ENCODE measurements around the gene FHIT. TPM values are rescaled to one million over a fixed set of nuclear protein-coding genes. Genes with fewer than 3 reads are reported as not detected.

FHIT gene
- total RNA-seq, 4 donors from 2014 or later: 8.8 to 35.6 (median 12.6) TPM

DNA sequence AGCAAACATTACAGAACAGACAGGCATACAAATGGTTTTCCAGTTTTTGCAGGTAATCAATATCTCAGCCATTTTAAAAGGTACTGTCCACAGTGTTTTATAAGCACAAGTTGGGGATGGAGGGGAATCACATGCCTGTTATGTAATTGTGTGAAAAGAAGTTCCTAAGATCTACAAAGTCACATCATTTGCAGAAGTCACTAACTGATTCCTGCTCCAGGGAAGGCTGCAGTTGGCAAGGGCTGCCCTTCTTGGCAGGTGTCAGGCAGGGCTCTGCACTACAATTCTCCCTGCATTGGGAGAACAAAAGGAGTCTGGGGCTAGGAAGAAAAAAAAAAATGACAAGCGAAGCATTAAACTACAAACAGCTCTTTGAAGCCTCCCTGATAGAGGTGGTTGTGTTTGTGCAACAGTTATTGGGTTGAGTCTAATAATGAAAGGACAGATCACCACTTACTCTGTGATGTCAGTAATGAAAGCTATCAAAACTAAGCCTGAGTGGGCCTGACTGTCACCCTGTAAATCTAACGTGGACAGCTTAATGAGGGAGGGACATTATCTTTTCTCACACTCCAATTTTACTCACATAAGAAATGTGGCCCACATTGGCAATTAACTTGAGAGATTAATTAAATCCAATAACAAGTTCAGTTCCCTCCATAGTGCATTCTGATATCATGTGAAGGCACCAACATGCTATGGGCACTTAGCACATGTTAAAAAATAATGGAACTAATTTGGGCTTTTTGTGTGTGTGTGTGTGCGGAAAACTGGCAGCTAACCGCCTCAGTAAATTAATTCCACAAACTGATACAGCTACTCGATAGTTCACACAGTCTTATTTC, 242.9 kb downstream of the FHIT start:
- no peaks in the 10 kb centered on the region for H3K27me3 ChIP-seq
- no peak for TF ChIP-seq POLR2A (IDR thresholded peaks at IDR 0.05)
- TF ChIP-seq, protein P1, sequence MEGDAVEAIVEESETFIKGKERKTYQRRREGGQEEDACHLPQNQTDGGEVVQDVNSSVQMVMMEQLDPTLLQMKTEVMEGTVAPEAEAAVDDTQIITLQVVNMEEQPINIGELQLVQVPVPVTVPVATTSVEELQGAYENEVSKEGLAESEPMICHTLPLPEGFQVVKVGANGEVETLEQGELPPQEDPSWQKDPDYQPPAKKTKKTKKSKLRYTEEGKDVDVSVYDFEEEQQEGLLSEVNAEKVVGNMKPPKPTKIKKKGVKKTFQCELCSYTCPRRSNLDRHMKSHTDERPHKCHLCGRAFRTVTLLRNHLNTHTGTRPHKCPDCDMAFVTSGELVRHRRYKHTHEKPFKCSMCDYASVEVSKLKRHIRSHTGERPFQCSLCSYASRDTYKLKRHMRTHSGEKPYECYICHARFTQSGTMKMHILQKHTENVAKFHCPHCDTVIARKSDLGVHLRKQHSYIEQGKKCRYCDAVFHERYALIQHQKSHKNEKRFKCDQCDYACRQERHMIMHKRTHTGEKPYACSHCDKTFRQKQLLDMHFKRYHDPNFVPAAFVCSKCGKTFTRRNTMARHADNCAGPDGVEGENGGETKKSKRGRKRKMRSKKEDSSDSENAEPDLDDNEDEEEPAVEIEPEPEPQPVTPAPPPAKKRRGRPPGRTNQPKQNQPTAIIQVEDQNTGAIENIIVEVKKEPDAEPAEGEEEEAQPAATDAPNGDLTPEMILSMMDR (IDR thresholded peaks at IDR 0.05): no peak
- TF ChIP-seq POLR2AphosphoS5 (IDR thresholded peaks at IDR 0.05): no peak
- no peak for TF ChIP-seq EP300 (IDR thresholded peaks at IDR 0.05)
- no peaks in the 10 kb centered on the region for H3K9me3 ChIP-seq
- 81% methylated on average over 5 of the region's 5 CpGs for WGBS
- no peaks in the 10 kb centered on the region for H3K36me3 ChIP-seq
- no peaks in the 10 kb centered on the region for H3K4me1 ChIP-seq
- H3K27ac ChIP-seq: no peak overlapping the region
- no peak for DNase-seq (ENCODE audit: low spot score in 2 of 2)
- no peak overlapping the region for H3K4me3 ChIP-seq

DNA sequence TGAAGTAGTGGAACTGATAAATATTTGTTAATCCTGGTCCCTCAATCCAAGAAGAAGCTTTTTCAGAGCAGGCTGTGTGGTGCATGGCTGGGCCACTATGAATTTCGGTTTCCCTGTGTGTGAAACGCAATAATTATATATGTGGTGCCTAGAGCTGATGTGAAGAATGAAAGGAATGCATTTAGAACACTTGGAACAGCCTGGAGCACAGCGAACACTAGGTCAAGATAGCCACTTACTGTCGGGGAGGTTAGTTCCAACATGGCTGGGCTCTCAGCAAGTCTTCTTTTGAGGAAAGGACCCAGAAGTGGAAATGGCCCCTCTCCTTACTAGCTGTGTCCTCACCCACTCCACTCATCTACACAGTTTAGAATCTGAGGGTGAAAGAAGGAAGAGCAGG, 245.7 kb downstream of the FHIT start:
- Histone ChIP-seq H3K27me3 (no peaks in the 10 kb centered on the region), H3K4me1 (no peaks in the 10 kb centered on the region), H3K36me3 (no peaks in the 10 kb centered on the region), H3K4me3 (no peak overlapping the region), H3K9me3 (no peaks in the 10 kb centered on the region), H3K27ac (no peak overlapping the region)
- DNase-seq (ENCODE audit: low spot score in 2 of 2): no peak
- WGBS: 69% methylated on average over 4 of the region's 4 CpGs
- TF ChIP-seq POLR2AphosphoS5 (IDR thresholded peaks at IDR 0.05): no peak
- TF ChIP-seq, protein P1 (IDR thresholded peaks at IDR 0.05): no peak
- no peak for TF ChIP-seq POLR2A (IDR thresholded peaks at IDR 0.05)
- no peak for TF ChIP-seq EP300 (IDR thresholded peaks at IDR 0.05)

DNA sequence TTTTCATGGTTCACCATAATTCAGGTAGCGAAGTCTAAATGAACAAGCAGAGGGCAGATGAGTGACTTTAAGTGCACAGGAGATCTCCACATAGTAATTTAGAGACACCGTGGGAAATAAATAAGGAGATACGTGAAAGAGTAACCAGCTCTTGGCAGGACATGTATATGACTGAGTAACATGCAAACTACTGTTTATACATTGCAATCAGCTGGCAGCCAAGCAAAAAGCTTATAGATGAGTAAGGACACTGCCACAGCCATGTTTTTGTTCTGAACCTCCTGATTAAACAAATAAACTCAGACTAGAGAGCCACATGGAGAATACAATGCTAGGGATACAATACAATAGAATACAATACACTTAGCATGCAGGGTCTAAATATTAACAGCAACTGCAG, 252.4 kb downstream of the FHIT start:
- WGBS: 68% methylated on average over 3 of the region's 3 CpGs
- H3K9me3 ChIP-seq: no peaks in the 10 kb centered on the region
- H3K27me3 ChIP-seq: no peaks in the 10 kb centered on the region
- no peaks in the 10 kb centered on the region for H3K36me3 ChIP-seq
- H3K27ac ChIP-seq: no peak overlapping the region
- H3K4me1 ChIP-seq: no peaks in the 10 kb centered on the region
- DNase-seq (ENCODE audit: low spot score in 2 of 2): no peak
- TF ChIP-seq POLR2AphosphoS5 (IDR thresholded peaks at IDR 0.05) (no peak), POLR2A (IDR thresholded peaks at IDR 0.05) (no peak), EP300 (IDR thresholded peaks at IDR 0.05) (no peak)
- TF ChIP-seq, protein P1 (IDR thresholded peaks at IDR 0.05): no peak
- no peak overlapping the region for H3K4me3 ChIP-seq

DNA sequence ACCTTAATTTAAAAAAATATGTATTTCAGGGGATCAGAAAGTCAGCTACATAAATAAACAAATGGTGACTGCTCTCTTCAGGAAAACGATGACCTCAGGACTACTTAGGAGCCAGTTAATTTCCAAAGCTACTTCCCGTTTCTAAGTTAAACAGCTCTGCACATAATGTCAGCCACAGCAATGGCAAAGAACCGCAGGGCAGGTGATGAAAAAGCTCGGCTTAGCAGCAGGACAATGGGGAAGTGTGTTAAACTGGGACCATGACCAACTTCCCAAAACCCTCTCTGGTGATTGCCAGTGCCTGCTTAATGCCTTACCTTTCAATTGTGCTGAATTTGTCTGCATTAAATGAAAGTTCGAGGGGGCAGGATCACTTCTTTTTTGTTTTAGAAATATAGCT, 258.9 kb downstream of the FHIT start:
- H3K9me3 ChIP-seq: no peaks in the 10 kb centered on the region
- no peak for DNase-seq (ENCODE audit: low spot score in 2 of 2)
- H3K36me3 ChIP-seq: no peaks in the 10 kb centered on the region
- no peak overlapping the region for H3K4me3 ChIP-seq
- TF ChIP-seq, protein P1 (IDR thresholded peaks at IDR 0.05): no peak
- TF ChIP-seq EP300 (IDR thresholded peaks at IDR 0.05): no peak
- TF ChIP-seq POLR2A (IDR thresholded peaks at IDR 0.05): no peak
- no peak for TF ChIP-seq POLR2AphosphoS5 (IDR thresholded peaks at IDR 0.05)
- H3K4me1 ChIP-seq: peaks cover 5% of the 10 kb centered on the region
- H3K27me3 ChIP-seq: no peaks in the 10 kb centered on the region
- no peak overlapping the region for H3K27ac ChIP-seq
- 60% methylated on average over 5 of the region's 5 CpGs for WGBS

DNA sequence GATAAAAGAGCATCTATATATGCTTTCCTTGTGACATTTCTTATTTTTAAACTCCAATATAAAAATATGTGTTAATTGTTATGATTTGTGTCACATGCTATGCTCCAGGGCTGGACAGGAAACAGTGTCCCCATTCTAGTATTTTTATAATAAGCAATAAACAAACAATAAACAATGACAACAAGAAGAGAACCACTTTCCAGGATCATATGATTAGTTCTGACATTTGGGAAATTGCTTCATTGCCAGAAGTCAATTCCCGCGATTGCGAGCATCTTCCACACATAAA, 260.9 kb downstream of the FHIT start:
- TF ChIP-seq, protein P1 (IDR thresholded peaks at IDR 0.05): no peak
- 87% methylated on average over 3 of the region's 3 CpGs for WGBS
- no peaks in the 10 kb centered on the region for H3K36me3 ChIP-seq
- no peaks in the 10 kb centered on the region for H3K9me3 ChIP-seq
- no peak for DNase-seq (ENCODE audit: low spot score in 2 of 2)
- H3K27ac ChIP-seq: no peak overlapping the region
- peaks cover 5% of the 10 kb centered on the region for H3K4me1 ChIP-seq
- no peak overlapping the region for H3K4me3 ChIP-seq
- no peaks in the 10 kb centered on the region for H3K27me3 ChIP-seq

All from suprapubic skin (tissue), 4 donors.